ENCODE results near the gene ECI1.

- no peak for TF ChIP-seq CTCF (IDR thresholded peaks at IDR 0.05)
- TF ChIP-seq POLR2AphosphoS5 (IDR thresholded peaks at IDR 0.05) = no peak
These were observed 20.6 kb upstream of the ECI1 start for GRCh38 chr16:2271848-2272461.
